ENCODE measurements around the gene RNF151.
A peak's percentile ranks its signal among the peaks of the same experiment; 100 is the strongest.

The RNF151 gene

GRCh38 chr16:1963806-1964505 lies 2.7 kb upstream of the RNF151 start:
- Histone ChIP-seq H3K4me1 (ENCODE audit: insufficient read depth, low read length) (peaks cover 27% of the 10 kb centered on the region), H3K9ac (ENCODE audit: low read length) (peak overlapping the region; percentile 43), H3K36me3 (ENCODE audit: insufficient read depth, low read length) (peaks cover 36% of the 10 kb centered on the region), H3K27me3 (ENCODE audit: control insufficient read depth in 1 of 2, insufficient read depth in 2 of 2, low read length in 2 of 2) (no peaks in the 10 kb centered on the region), H3K27ac (ENCODE audit: low read depth, low read length) (peak overlapping the region; percentile 55), H3K4me3 (ENCODE audit: low read depth in 1 of 2, low read length in 2 of 2) (peak overlapping the region; percentile 47 to 76), H3K9me3 (ENCODE audit: low read length) (no peaks in the 10 kb centered on the region)

DNA sequence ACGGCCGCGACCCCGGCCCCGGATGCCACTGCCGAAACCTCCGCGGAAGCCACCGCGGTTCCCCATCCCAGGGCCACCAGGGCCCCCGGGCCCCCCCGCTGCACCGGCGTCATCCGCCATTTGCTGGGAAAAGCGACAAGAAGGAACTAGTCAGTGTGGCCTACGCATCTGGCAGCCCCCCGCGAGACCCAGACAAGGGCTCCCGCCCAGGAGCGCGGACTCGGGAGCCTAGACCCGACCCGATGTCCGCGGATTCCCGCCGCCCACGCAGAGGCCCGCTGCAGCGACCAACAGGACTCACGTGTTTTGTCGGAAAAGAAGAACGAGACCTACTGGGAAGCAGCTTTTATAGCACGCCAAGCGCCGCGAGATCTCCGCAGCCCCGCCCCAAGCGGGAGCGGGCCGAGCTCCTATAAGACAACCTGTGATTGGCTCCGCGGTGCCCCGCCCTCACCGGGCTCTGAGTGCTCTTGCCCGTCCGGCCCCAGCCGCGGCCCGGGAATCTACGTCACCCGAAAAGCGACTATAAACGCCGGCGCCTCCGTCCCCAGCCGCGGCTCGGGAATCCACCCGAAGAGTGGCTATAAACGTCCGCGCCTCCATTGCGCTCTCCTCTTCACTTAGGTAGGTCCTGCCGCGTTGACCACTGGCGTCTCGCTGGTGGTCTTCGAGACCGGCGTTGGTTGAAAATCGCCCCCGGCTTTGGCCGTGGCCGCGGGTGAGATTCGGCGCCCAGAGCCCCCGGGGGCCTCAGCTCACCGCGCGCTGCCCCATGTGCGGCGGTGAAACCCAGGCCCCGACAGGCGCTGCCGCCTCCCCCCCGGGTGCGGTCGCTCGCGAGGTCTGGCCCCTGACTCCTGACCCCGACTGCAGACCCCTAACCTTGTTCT lies 1.9 kb upstream of the RNF151 start, which contains the start of gene RPS2:
RPS2 (minus strand) TSS at position 321 of the 890 bp plus-strand sequence; CDS start at position 120, 201 bp downstream.
- no peaks in the 10 kb centered on the region for H3K27me3 ChIP-seq (ENCODE audit: control insufficient read depth in 1 of 2, insufficient read depth in 2 of 2, low read length in 2 of 2)
- peaks cover 36% of the 10 kb centered on the region for H3K36me3 ChIP-seq (ENCODE audit: insufficient read depth, low read length)
- H3K27ac ChIP-seq (ENCODE audit: low read depth, low read length): peak within 1 kb of the TSS; percentile 98
- H3K9me3 ChIP-seq (ENCODE audit: low read length): no peaks in the 10 kb centered on the region
- H3K9ac ChIP-seq (ENCODE audit: low read length): peak within 1 kb of the TSS; percentile 96
- peaks cover 25% of the 10 kb centered on the region for H3K4me1 ChIP-seq (ENCODE audit: insufficient read depth, low read length)
- peak within 1 kb of the TSS; percentile 76 to 81 for H3K4me3 ChIP-seq (ENCODE audit: low read depth in 1 of 2, low read length in 2 of 2)

DNA sequence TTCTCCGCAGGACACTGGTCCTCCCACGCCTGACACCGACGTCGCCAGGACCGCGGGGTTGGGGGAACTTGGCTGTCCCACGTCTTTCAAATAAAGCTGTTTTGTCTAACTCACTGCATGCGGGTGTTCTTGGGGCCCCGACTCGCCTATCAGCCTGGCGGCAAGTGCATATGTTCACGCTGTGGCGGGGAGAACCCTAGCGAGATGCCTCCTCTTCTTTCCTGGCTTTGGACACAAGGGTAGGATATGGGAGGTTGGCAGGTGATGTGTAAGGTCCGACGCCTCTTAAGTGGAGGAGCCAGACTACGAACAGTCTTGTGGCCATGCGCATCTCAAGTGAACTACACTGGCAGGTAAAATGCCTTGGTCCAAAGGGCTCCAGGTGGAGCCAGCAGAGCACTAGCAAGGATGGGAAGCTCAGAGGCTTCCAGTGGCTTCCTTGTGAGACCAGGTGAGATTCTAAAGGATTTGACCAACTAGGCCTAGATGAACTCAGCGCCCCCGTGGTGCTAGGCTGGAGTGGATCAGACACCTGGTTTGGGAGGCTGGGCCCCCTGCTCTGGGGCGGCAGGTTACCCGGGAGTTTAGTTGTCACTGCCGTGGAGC lies 1.2 kb upstream of the RNF151 start:
- Histone ChIP-seq H3K9ac (ENCODE audit: low read length) (peak overlapping the region; percentile 96), H3K27me3 (ENCODE audit: control insufficient read depth in 1 of 2, insufficient read depth in 2 of 2, low read length in 2 of 2) (no peaks in the 10 kb centered on the region), H3K27ac (ENCODE audit: low read depth, low read length) (peak overlapping the region; percentile 98), H3K36me3 (ENCODE audit: insufficient read depth, low read length) (peaks cover 36% of the 10 kb centered on the region), H3K4me1 (ENCODE audit: insufficient read depth, low read length) (peaks cover 23% of the 10 kb centered on the region), H3K9me3 (ENCODE audit: low read length) (no peaks in the 10 kb centered on the region), H3K4me3 (ENCODE audit: low read depth in 1 of 2, low read length in 2 of 2) (peak overlapping the region; percentile 76 to 81)

GRCh38 chr16:1968146-1968953 lies 1.7 kb downstream of the RNF151 start:
- Histone ChIP-seq H3K9me3 (ENCODE audit: low read length) (no peaks in the 10 kb centered on the region), H3K4me1 (ENCODE audit: insufficient read depth, low read length) (peaks cover 31% of the 10 kb centered on the region)

DNA sequence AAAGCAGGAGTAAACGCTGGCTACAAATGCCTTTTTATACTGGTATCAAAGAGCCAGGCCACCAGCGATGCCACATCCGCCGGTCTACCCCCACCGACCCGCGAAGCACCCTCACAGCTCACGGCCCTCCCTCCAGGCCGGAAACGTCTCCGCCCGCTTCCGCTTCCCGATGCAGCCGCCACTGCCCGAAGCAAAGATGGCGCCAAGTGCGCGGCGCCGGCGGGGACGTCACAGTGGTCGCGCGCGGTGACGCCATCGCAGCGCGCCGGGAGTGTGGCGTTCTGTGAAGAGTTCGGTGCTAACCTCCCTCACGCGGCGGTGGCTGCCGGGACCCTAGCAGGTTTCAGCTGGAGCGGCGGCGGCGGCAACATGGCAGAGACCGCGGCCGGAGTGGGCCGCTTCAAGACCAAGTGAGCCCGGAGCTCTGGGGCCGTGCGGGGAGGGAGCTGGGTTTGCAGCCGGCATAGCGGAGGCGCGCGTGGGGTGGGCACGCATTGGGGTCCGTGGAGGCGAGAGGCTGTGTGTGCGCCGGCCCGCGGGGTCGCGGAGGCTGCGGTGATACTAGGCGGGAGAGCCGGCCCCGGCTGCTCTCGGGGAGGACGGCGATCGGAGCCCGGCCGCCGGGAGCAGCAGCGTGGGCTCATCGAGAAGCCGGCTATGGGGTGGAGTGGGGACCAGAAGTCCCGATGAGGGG lies 5.3 kb downstream of the RNF151 start, which contains the start of gene TBL3:
TBL3 (plus strand) TSS at position 258 of the 694 bp plus-strand sequence; CDS start at position 370, 112 bp downstream.
- peak within 1 kb of the TSS; percentile 89 to 97 for H3K4me3 ChIP-seq (ENCODE audit: low read depth in 1 of 2, low read length in 2 of 2)
- peak within 1 kb of the TSS; percentile 80 for H3K9ac ChIP-seq (ENCODE audit: low read length)
- H3K27ac ChIP-seq (ENCODE audit: low read depth, low read length): peak within 1 kb of the TSS; percentile 98
- H3K36me3 ChIP-seq (ENCODE audit: insufficient read depth, low read length): peaks cover 27% of the 10 kb centered on the region
- no peaks in the 10 kb centered on the region for H3K9me3 ChIP-seq (ENCODE audit: low read length)
- H3K27me3 ChIP-seq (ENCODE audit: control insufficient read depth in 1 of 2, insufficient read depth in 2 of 2, low read length in 2 of 2): peaks cover 4 to 6% of the 10 kb centered on the region in 2 donors
- H3K4me1 ChIP-seq (ENCODE audit: insufficient read depth, low read length): peaks cover 20% of the 10 kb centered on the region

More at GRCh38 chr16:1968146-1968953, 1.7 kb downstream of the RNF151 start:
- no peak overlapping the region for H3K9ac ChIP-seq (ENCODE audit: low read length)
- H3K27ac ChIP-seq (ENCODE audit: low read depth, low read length): no peak overlapping the region
- H3K36me3 ChIP-seq (ENCODE audit: insufficient read depth, low read length): peaks cover 10% of the 10 kb centered on the region
- no peak overlapping the region for H3K4me3 ChIP-seq (ENCODE audit: low read depth in 1 of 2, low read length in 2 of 2)
- no peaks in the 10 kb centered on the region for H3K27me3 ChIP-seq (ENCODE audit: control insufficient read depth in 1 of 2, insufficient read depth in 2 of 2, low read length in 2 of 2)

GRCh38 chr16:1972490-1972877 lies 5.8 kb downstream of the RNF151 start:
- Histone ChIP-seq H3K4me1 (ENCODE audit: insufficient read depth, low read length) (peaks cover 20% of the 10 kb centered on the region), H3K9ac (ENCODE audit: low read length) (peak overlapping the region; percentile 80), H3K27me3 (ENCODE audit: control insufficient read depth in 1 of 2, insufficient read depth in 2 of 2, low read length in 2 of 2) (peaks cover 4 to 11% of the 10 kb centered on the region in 2 donors), H3K36me3 (ENCODE audit: insufficient read depth, low read length) (peaks cover 30% of the 10 kb centered on the region), H3K27ac (ENCODE audit: low read depth, low read length) (peak overlapping the region; percentile 98), H3K4me3 (ENCODE audit: low read depth in 1 of 2, low read length in 2 of 2) (peak overlapping the region; percentile 89 to 97), H3K9me3 (ENCODE audit: low read length) (no peaks in the 10 kb centered on the region)

DNA sequence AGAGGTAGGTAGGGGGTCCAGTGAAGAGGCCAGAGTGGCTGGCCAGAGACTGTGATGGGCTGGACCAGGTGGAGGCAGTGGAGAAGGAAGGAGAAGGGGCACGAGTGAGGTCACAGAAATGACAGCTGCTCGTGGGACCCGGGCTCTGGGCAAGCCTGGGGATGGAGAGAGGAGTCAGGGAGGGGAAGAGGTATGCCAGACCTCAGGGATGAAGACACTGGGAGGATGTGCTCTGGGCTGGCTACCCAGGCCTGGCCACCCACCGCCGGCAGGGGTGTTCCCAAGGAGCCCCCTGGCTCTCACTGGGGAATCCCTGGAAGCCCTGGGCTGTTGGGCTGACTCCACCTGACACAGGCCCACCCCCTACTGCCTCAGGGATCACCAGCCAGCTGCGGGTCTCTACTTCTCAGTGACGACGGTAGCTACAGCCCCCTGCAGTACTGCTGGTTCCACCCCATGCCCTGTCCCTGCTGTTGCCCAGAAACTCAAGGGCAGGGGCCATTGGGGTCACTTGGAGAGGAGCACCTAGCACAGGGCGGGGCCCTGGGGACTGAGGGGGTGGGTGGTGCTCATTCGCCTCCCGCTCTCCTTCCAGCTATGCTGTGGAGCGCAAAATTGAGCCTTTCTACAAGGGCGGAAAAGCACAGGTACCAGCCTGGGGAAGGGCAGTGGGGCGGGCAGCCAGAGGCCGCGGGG lies 7.0 kb downstream of the RNF151 start:
- H3K4me1 ChIP-seq (ENCODE audit: insufficient read depth, low read length): peaks cover 20% of the 10 kb centered on the region
- peaks cover 34% of the 10 kb centered on the region for H3K36me3 ChIP-seq (ENCODE audit: insufficient read depth, low read length)
- no peak overlapping the region for H3K27ac ChIP-seq (ENCODE audit: low read depth, low read length)
- H3K9me3 ChIP-seq (ENCODE audit: low read length): no peaks in the 10 kb centered on the region
- H3K4me3 ChIP-seq (ENCODE audit: low read depth in 1 of 2, low read length in 2 of 2): no peak overlapping the region
- no peak overlapping the region for H3K9ac ChIP-seq (ENCODE audit: low read length)
- peaks cover 4 to 21% of the 10 kb centered on the region in 2 donors for H3K27me3 ChIP-seq (ENCODE audit: control insufficient read depth in 1 of 2, insufficient read depth in 2 of 2, low read length in 2 of 2)

GRCh38 chr16:1974157-1975070 lies 7.8 kb downstream of the RNF151 start:
- peaks cover 34% of the 10 kb centered on the region for H3K36me3 ChIP-seq (ENCODE audit: insufficient read depth, low read length)
- peaks cover 4 to 29% of the 10 kb centered on the region in 2 donors for H3K27me3 ChIP-seq (ENCODE audit: control insufficient read depth in 1 of 2, insufficient read depth in 2 of 2, low read length in 2 of 2)
- no peak overlapping the region for H3K9ac ChIP-seq (ENCODE audit: low read length)
- peaks cover 20% of the 10 kb centered on the region for H3K4me1 ChIP-seq (ENCODE audit: insufficient read depth, low read length)
- H3K4me3 ChIP-seq (ENCODE audit: low read depth in 1 of 2, low read length in 2 of 2): no peak overlapping the region
- H3K27ac ChIP-seq (ENCODE audit: low read depth, low read length): no peak overlapping the region
- no peaks in the 10 kb centered on the region for H3K9me3 ChIP-seq (ENCODE audit: low read length)

- Histone ChIP-seq H3K9ac (ENCODE audit: low read length) (no peak overlapping the region), H3K9me3 (ENCODE audit: low read length) (no peaks in the 10 kb centered on the region), H3K4me1 (ENCODE audit: insufficient read depth, low read length) (peaks cover 20% of the 10 kb centered on the region), H3K27ac (ENCODE audit: low read depth, low read length) (no peak overlapping the region), H3K27me3 (ENCODE audit: control insufficient read depth in 1 of 2, insufficient read depth in 2 of 2, low read length in 2 of 2) (peaks cover 5 to 41% of the 10 kb centered on the region in 2 donors), H3K36me3 (ENCODE audit: insufficient read depth, low read length) (peaks cover 34% of the 10 kb centered on the region), H3K4me3 (ENCODE audit: low read depth in 1 of 2, low read length in 2 of 2) (no peak overlapping the region)
These were observed 9.0 kb downstream of the RNF151 start for GRCh38 chr16:1975432-1976215.

Data from muscle layer of colon (tissue), 2 donors.